A673 (cell line): ENCODE measurements around the gene TBC1D24. TPM values are rescaled to one million over a fixed set of nuclear protein-coding genes. Genes with fewer than 3 reads are reported as not detected.
"Not testable (repeated sequence)": the region's sequence is repeated elsewhere in the genome, so short reads cannot be mapped to it uniquely, and the experiment has no call there.

Experiments used
- BruUV-seq: library from RNA; stranded (reverse); fragments of 400-500 nt; replicated peaks from 2 replicates; lab custom pipeline; 2021; lab: Mats Ljungman, UMichigan
- CTCF ChIA-PET: fragments of 300-600 bp; sonication (Branson Sonifier 250); formaldehyde crosslinking; loops from one replicate; lab custom pipeline; 2022; ENCODE audit warnings: antibody characterized with exemption; lab: Charles Lee
- POLR2A ChIA-PET: fragments of 300-600 bp; sonication (Branson Sonifier 250); formaldehyde crosslinking; loops from one replicate; lab custom pipeline; 2022; ENCODE audit warnings: antibody characterized with exemption; ENCODE audit not compliant: low non-redundant PET; lab: Charles Lee
- DNase-seq: peaks from one replicate; pipeline ENCODE4 v3.0.0-alpha.2; 2015; ENCODE audit warnings: low spot score
- H3K27ac ChIP-seq: fragments of 200-600 bp; sonication (generic); 2 replicates; pipeline ENCODE4 v1.5.1; 2016; ENCODE audit warnings: mixed run types, low read depth, mild to moderate bottlenecking, mixed read lengths, antibody characterized with exemption, low read length; ENCODE audit not compliant: poor library complexity, severe bottlenecking
- H3K27me3 ChIP-seq: fragments of 200-600 bp; sonication (generic); replicated peaks from 2 replicates; pipeline ENCODE4 v1.6.1; 2017; ENCODE audit warnings: mixed run types, low read depth, mild to moderate bottlenecking, mixed read lengths, antibody characterized with exemption, low read length; ENCODE audit not compliant: insufficient read depth, poor library complexity
- H3K36me3 ChIP-seq: fragments of 200-600 bp; sonication (generic); 2 replicates; pipeline ENCODE4 v1.6.1; 2016; ENCODE audit warnings: mixed run types, mild to moderate bottlenecking, mixed read lengths, antibody characterized with exemption, low read length; ENCODE audit not compliant: insufficient read depth, poor library complexity, severe bottlenecking
- H3K4me1 ChIP-seq: fragments of 200-600 bp; sonication (generic); 2 replicates; pipeline ENCODE4 v1.6.1; 2017; ENCODE audit warnings: mixed run types, mild to moderate bottlenecking, mixed read lengths, antibody characterized with exemption, low read length; ENCODE audit not compliant: insufficient read depth, poor library complexity, severe bottlenecking
- H3K4me3 ChIP-seq: fragments of 200-600 bp; sonication (generic); 2 replicates; pipeline ENCODE4 v1.5.1; 2016; ENCODE audit warnings: low read depth, mixed run types, mild to moderate bottlenecking, mixed read lengths, low read length; ENCODE audit not compliant: poor library complexity, severe bottlenecking
- H3K9me3 ChIP-seq: fragments of 200-600 bp; sonication (generic); 2 replicates; pipeline ENCODE4 v1.6.1; 2016; ENCODE audit warnings: mixed run types, low read depth, mild to moderate bottlenecking, mixed read lengths, antibody characterized with exemption, low read length; ENCODE audit not compliant: poor library complexity, severe bottlenecking
- EZH2 ChIP-seq: fragments of 200-600 bp; sonication (generic); IDR thresholded peaks from 2 replicates; pipeline ENCODE4 v1.6.1; 2017; ENCODE audit warnings: borderline replicate concordance, low read depth, mild to moderate bottlenecking, mixed read lengths, antibody characterized with exemption, low read length; ENCODE audit not compliant: poor library complexity, severe bottlenecking
- intact Hi-C: fragments of 100-400 bp; cut with micrococcal nuclease; formaldehyde crosslinking; loops from one replicate; pipeline ENCODE4 v1.10.0; 2022; ENCODE audit not compliant: unreplicated experiment
- total RNA-seq: library from RNA; stranded (reverse); gene quantifications from 2 replicates; pipeline ENCODE4 v1.2.3, GENCODE V29; 2021
- TF ChIP-seq, protein P1 (sequence below): fragments of 300-800, 200-600 bp; sonication (generic); conservative IDR thresholded peaks from 2 replicates; pipeline ENCODE4 v1.5.1; 2017; ENCODE audit warnings: low read depth, mild to moderate bottlenecking, antibody characterized with exemption, low read length, moderate library complexity, mixed read lengths

Gene TBC1D24
- total RNA-seq, 1 experiment from 2014 or later = 24.2 TPM

DNA sequence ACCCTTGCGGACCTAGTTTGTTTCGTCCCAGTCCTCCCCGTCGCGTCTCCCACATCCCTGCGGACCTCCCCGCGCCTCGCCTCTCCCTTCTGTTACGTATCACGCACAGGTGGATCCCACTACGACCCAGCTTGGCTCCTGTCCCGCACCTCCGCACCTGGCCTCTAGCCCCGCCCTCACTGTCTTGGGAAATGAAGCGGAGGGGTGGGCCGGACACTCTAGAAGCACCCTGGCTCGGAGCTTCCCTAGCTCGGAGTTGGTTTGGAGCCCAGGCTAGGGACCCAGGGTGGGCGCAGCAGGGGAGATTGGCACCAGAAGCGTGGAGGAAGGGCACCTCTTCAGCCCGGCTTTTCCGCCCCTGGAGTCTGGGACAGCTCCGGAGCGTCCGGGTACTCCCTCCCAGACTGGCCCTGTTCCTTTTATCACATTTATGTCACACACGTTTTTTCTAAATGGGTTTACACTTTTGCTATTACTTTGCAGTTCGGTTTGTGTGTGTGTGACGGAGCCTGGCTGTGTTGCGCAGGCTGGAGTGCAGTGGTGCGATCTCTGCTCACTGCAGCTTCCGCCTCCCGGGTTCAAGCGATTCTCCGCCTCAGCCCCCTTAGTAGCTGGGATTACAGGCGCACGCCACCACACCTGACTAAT lies 57.7 kb downstream of the TBC1D24 start:
- DNase-seq = peak; percentile 71
- H3K9me3 ChIP-seq = no peaks in the 10 kb centered on the region
- peaks cover 5% of the 10 kb centered on the region for H3K4me1 ChIP-seq
- ChIA-PET CTCF (no interaction called here), POLR2A (no interaction called here)
- H3K27ac ChIP-seq = peak overlapping the region; percentile 83
- peaks cover 10% of the 10 kb centered on the region for H3K36me3 ChIP-seq
- peak overlapping the region; percentile 61 for H3K4me3 ChIP-seq
- no TSS peak for BruUV-seq
- TF ChIP-seq, protein P1, sequence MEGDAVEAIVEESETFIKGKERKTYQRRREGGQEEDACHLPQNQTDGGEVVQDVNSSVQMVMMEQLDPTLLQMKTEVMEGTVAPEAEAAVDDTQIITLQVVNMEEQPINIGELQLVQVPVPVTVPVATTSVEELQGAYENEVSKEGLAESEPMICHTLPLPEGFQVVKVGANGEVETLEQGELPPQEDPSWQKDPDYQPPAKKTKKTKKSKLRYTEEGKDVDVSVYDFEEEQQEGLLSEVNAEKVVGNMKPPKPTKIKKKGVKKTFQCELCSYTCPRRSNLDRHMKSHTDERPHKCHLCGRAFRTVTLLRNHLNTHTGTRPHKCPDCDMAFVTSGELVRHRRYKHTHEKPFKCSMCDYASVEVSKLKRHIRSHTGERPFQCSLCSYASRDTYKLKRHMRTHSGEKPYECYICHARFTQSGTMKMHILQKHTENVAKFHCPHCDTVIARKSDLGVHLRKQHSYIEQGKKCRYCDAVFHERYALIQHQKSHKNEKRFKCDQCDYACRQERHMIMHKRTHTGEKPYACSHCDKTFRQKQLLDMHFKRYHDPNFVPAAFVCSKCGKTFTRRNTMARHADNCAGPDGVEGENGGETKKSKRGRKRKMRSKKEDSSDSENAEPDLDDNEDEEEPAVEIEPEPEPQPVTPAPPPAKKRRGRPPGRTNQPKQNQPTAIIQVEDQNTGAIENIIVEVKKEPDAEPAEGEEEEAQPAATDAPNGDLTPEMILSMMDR = no peak
- no peak for TF ChIP-seq EZH2
- intact Hi-C loops = no loop called here
- no peaks in the 10 kb centered on the region for H3K27me3 ChIP-seq

DNA sequence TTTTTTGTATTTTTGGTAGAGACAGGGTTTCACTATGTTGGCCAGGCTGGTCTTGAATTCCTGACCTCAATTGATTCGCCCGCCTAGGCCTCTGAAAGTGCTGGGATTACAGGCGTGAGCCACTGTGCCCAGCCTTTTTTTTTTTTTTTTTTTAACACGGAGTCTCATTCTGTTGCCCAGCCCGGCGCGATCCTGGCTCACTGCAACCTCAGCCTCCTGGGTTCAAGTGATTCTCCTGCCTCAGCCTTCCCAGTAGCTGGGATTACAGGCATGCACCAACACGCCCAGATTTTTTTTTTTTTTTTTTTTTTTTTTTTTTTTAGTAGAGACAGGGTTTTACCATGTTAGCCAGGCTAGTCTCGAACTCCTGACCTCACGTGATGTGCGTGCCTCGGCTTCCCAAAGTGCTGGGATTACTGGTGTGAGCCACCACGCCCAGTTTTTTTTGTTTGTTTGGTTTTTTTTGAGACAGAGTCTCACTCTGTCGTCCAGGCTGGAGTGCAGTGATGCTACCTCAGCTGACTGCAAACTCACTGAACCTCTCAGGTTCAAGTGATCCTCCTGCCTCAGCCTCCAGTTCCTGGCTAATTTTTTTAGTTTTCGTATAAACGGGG lies 58.3 kb downstream of the TBC1D24 start:
- H3K4me1 ChIP-seq, POLR2A ChIA-PET, BruUV-seq, H3K9me3 ChIP-seq, CTCF ChIA-PET, H3K27me3 ChIP-seq, intact Hi-C loops, H3K36me3 ChIP-seq, DNase-seq: not testable (repeated sequence)
- Histone ChIP-seq H3K4me3 (peak overlapping the region; percentile 61), H3K27ac (peak overlapping the region; percentile 83)

DNA sequence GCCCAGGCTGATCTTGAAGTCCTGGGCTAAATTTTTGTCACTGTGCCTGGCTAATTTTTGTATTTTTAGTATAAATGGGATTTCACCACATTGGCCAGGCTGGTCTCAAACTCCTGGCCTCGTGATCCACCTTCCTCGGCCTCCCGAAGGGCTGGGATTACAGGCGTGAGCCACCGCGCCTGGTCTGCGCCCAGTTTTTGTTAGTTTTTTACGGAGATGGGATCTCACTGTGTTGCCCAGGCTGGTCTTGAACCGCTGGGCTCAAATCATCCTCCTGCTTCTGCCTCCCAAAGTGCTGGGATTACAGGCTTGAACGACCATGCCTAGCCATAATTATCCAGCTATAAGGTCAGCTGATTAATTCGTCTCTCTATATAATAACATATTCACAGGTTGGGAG lies 59.0 kb downstream of the TBC1D24 start:
- CTCF ChIA-PET = no interaction called here
- DNase-seq = no peak
- H3K27ac ChIP-seq = no peak overlapping the region
- H3K36me3 ChIP-seq = no peaks in the 10 kb centered on the region
- no peak overlapping the region for H3K4me3 ChIP-seq
- intact Hi-C loops = no loop called here
- TF ChIP-seq, protein P1 = no peak
- no peak for TF ChIP-seq EZH2
- no peaks in the 10 kb centered on the region for H3K9me3 ChIP-seq
- BruUV-seq = no TSS peak
- POLR2A ChIA-PET = no interaction called here
- H3K4me1 ChIP-seq = peaks cover 5% of the 10 kb centered on the region
- no peaks in the 10 kb centered on the region for H3K27me3 ChIP-seq

DNA sequence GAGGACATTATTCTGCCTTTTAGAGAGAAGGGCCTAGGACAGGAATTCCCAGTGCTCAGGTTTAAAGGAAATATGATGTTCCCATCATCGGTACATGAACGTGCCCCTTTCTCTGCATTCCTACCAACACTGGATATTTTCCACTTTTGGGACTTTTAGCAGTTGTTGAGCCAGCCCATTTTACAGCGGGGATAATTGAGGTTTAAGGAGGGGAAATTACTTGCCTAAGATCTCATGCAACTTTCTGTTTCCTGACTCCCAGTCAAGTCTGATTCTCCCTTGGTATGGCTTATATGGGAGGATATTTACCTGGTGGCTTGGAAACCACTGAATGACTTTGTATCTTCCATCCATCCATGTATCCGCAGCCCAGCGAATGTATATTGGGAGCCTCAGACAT lies 59.4 kb downstream of the TBC1D24 start:
- H3K27me3 ChIP-seq, H3K27ac ChIP-seq, H3K36me3 ChIP-seq, BruUV-seq, CTCF ChIA-PET, DNase-seq, H3K9me3 ChIP-seq, H3K4me1 ChIP-seq, H3K4me3 ChIP-seq, intact Hi-C loops, POLR2A ChIA-PET: not testable (repeated sequence)
